ENCODE data around the gene HMGCLL1. TPM values are rescaled to one million over a fixed set of nuclear protein-coding genes. Genes with fewer than 3 reads are reported as not detected.

Gene HMGCLL1
- total RNA-seq, 4 donors from 2014 or later, result 0.55 to 0.64 TPM; not detected in 2

- Histone ChIP-seq H3K9me3 (no peaks in the 10 kb centered on the region), H3K27ac (no peak overlapping the region), H3K27me3 (no peaks in the 10 kb centered on the region), H3K4me1 (no peaks in the 10 kb centered on the region), H3K4me3 (no peak overlapping the region), H3K36me3 (no peaks in the 10 kb centered on the region)
- DNase-seq, result no peak
- WGBS, 2 donors (ENCODE audit: low coverage in 1 of 2), result 45 to 55% methylated on average over 4 of the region's 4 CpGs
- in situ Hi-C loops (cut with MboI; ENCODE audit: low pct_ligation_motif_present in 1 of 4, low pct_unique_long_range_greater_than_20kb in 1 of 4, low sequenced_read_pairs in 3 of 4) (no loop called here), intact Hi-C loops (cut with DNase I; ENCODE audit: low total_unique reads) (no loop called here)
- TF ChIP-seq, protein P1, sequence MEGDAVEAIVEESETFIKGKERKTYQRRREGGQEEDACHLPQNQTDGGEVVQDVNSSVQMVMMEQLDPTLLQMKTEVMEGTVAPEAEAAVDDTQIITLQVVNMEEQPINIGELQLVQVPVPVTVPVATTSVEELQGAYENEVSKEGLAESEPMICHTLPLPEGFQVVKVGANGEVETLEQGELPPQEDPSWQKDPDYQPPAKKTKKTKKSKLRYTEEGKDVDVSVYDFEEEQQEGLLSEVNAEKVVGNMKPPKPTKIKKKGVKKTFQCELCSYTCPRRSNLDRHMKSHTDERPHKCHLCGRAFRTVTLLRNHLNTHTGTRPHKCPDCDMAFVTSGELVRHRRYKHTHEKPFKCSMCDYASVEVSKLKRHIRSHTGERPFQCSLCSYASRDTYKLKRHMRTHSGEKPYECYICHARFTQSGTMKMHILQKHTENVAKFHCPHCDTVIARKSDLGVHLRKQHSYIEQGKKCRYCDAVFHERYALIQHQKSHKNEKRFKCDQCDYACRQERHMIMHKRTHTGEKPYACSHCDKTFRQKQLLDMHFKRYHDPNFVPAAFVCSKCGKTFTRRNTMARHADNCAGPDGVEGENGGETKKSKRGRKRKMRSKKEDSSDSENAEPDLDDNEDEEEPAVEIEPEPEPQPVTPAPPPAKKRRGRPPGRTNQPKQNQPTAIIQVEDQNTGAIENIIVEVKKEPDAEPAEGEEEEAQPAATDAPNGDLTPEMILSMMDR (IDR thresholded peaks at IDR 0.05), result no peak
- TF ChIP-seq POLR2A (IDR thresholded peaks at IDR 0.05) (no peak), POLR2AphosphoS5 (IDR thresholded peaks at IDR 0.05) (no peak), EP300 (IDR thresholded peaks at IDR 0.05; ENCODE audit: low read depth) (no peak)
Measured at GRCh38 chr6:55567558-55567957, 11.4 kb downstream of the HMGCLL1 start.

- in situ Hi-C loops (cut with MboI; ENCODE audit: low pct_ligation_motif_present in 1 of 4, low pct_unique_long_range_greater_than_20kb in 1 of 4, low sequenced_read_pairs in 3 of 4), result no loop called here
- intact Hi-C loops (cut with DNase I; ENCODE audit: low total_unique reads), result no loop called here
- H3K27me3 ChIP-seq, result no peaks in the 10 kb centered on the region
- WGBS, 2 donors (ENCODE audit: low coverage in 1 of 2), result 72 to 75% methylated on average over 4 of the region's 4 CpGs
- H3K9me3 ChIP-seq, result no peaks in the 10 kb centered on the region
- H3K36me3 ChIP-seq, result no peaks in the 10 kb centered on the region
- TF ChIP-seq POLR2AphosphoS5 (IDR thresholded peaks at IDR 0.05) (no peak), POLR2A (IDR thresholded peaks at IDR 0.05) (no peak), EP300 (IDR thresholded peaks at IDR 0.05; ENCODE audit: low read depth) (no peak)
- TF ChIP-seq, protein P1 (IDR thresholded peaks at IDR 0.05), result no peak
- no peak for DNase-seq
- no peak overlapping the region for H3K27ac ChIP-seq
- no peaks in the 10 kb centered on the region for H3K4me1 ChIP-seq
- no peak overlapping the region for H3K4me3 ChIP-seq
Measured at GRCh38 chr6:55566036-55566710, 12.8 kb downstream of the HMGCLL1 start.

GRCh38 chr6:55562318-55562717 is 16.7 kb downstream of the HMGCLL1 start:
- H3K9me3 ChIP-seq, result no peaks in the 10 kb centered on the region
- no peak overlapping the region for H3K27ac ChIP-seq
- no peaks in the 10 kb centered on the region for H3K4me1 ChIP-seq
- no peaks in the 10 kb centered on the region for H3K36me3 ChIP-seq
- intact Hi-C loops (cut with DNase I; ENCODE audit: low total_unique reads), result no loop called here
- no peak for TF ChIP-seq POLR2A (IDR thresholded peaks at IDR 0.05)
- TF ChIP-seq, protein P1 (IDR thresholded peaks at IDR 0.05), result no peak
- DNase-seq, result no peak
- H3K27me3 ChIP-seq, result no peaks in the 10 kb centered on the region
- in situ Hi-C loops (cut with MboI; ENCODE audit: low pct_ligation_motif_present in 1 of 4, low pct_unique_long_range_greater_than_20kb in 1 of 4, low sequenced_read_pairs in 3 of 4), result no loop called here
- H3K4me3 ChIP-seq, result no peak overlapping the region
- WGBS, 2 donors (ENCODE audit: low coverage in 1 of 2), result 70 to 73% methylated on average over 3 of the region's 3 CpGs

GRCh38 chr6:55560290-55560885 is 18.6 kb downstream of the HMGCLL1 start:
- Histone ChIP-seq H3K36me3 (no peaks in the 10 kb centered on the region), H3K27me3 (no peaks in the 10 kb centered on the region), H3K4me1 (no peaks in the 10 kb centered on the region), H3K4me3 (no peak overlapping the region), H3K27ac (no peak overlapping the region), H3K9me3 (no peaks in the 10 kb centered on the region)
- no peak for DNase-seq
- intact Hi-C loops (cut with DNase I; ENCODE audit: low total_unique reads) (no loop called here), in situ Hi-C loops (cut with MboI; ENCODE audit: low pct_ligation_motif_present in 1 of 4, low pct_unique_long_range_greater_than_20kb in 1 of 4, low sequenced_read_pairs in 3 of 4) (no loop called here)
- TF ChIP-seq POLR2A (IDR thresholded peaks at IDR 0.05), result no peak
- 65 to 76% methylated on average over 2 of the region's 2 CpGs for WGBS, 2 donors (ENCODE audit: low coverage in 1 of 2)

DNA sequence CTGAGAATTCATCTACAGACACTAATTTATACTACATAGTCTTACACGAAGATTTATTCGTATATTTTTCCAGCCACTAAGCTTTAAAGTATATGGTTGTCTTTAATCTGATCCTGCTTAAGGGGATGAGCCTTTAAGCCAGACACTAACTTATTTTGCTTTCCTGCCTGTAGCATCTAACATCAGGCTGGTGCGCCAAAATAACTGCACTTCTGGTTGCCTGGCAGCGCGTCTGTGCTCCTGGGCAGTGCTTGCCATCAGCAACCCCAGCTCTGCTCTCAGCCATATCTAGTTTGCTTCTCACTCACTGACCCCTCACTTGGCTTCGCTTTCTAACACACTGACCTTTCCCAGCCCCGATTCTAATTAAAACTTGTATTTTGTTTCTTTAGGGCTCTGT is 21.8 kb downstream of the HMGCLL1 start:
- WGBS, 2 donors (ENCODE audit: low coverage in 1 of 2), result 89 to 93% methylated on average over 5 to 7 of the region's 7 CpGs
- no peak for TF ChIP-seq EP300 (IDR thresholded peaks at IDR 0.05; ENCODE audit: low read depth)
- TF ChIP-seq POLR2A (IDR thresholded peaks at IDR 0.05), result no peak
- no peak for TF ChIP-seq POLR2AphosphoS5 (IDR thresholded peaks at IDR 0.05)
- TF ChIP-seq, protein P1 (IDR thresholded peaks at IDR 0.05), result no peak
- no peak for DNase-seq
- no peaks in the 10 kb centered on the region for H3K27me3 ChIP-seq
- in situ Hi-C loops (cut with MboI; ENCODE audit: low pct_ligation_motif_present in 1 of 4, low pct_unique_long_range_greater_than_20kb in 1 of 4, low sequenced_read_pairs in 3 of 4) (no loop called here), intact Hi-C loops (cut with DNase I; ENCODE audit: low total_unique reads) (no loop called here)
- no peak overlapping the region for H3K27ac ChIP-seq
- H3K4me3 ChIP-seq, result no peak overlapping the region
- H3K4me1 ChIP-seq, result no peaks in the 10 kb centered on the region
- no peaks in the 10 kb centered on the region for H3K36me3 ChIP-seq
- H3K9me3 ChIP-seq, result no peaks in the 10 kb centered on the region
